Right cardiac atrium (tissue), 5 donors: ENCODE data around the gene IFI27L1. TPM values are rescaled to one million over a fixed set of nuclear protein-coding genes. Genes with fewer than 3 reads are reported as not detected.

Source experiments
- ATAC-seq, 2 donors: fragments of 200-7000 bp; cut with Tn5 transposase; one replicate each; pipeline versions ENCODE4 v1.8.0 to v1.9.1; 2020; ENCODE audit warnings: moderate library complexity in 2 of 2, mild to moderate bottlenecking in 1 of 2
- DNase-seq, 3 donors: peaks; one replicate each; pipeline ENCODE4 v3.0.0-alpha.2; 2020
- H3K27ac ChIP-seq: one replicate; pipeline ENCODE4 v1.5.1; 2013; ENCODE audit warnings: mild to moderate bottlenecking, low read length, control low read depth, moderate library complexity
- H3K27me3 ChIP-seq: one replicate; pipeline ENCODE4 v1.6.1; 2013; ENCODE audit not compliant: control insufficient read depth, insufficient read depth
- H3K4me1 ChIP-seq: one replicate; pipeline ENCODE4 v1.6.1; 2013; ENCODE audit warnings: low read length; ENCODE audit not compliant: control insufficient read depth, insufficient read depth
- H3K4me3 ChIP-seq: one replicate; pipeline ENCODE4 v1.5.1; 2013; ENCODE audit warnings: low read length, control low read depth
- H3K9me3 ChIP-seq: one replicate; pipeline ENCODE4 v1.6.1; 2013; ENCODE audit warnings: low read length; ENCODE audit not compliant: control insufficient read depth
- WGBS: extraction: QIAGEN DNeasy Blood & Tissue Kit; methylation state at CpG from one replicate; pipeline ENCODE4 v1.1.7; 2013; 5-methylcytosine and 5-hydroxymethylcytosine counted together
- intact Hi-C, 4 donors: fragments of 100-400 bp; cut with DNase I; formaldehyde crosslinking; loops; one replicate each; pipeline versions ENCODE4 v1.11.0 to v1.14.0; 2022 to 2023
- polyA plus RNA-seq: library from polyadenylated mRNA; stranded (reverse); fragments of 200-250 nt; gene quantifications from one replicate; pipeline ENCODE4 v1.2.3, GENCODE V29; 2013
- total RNA-seq, 4 donors: library from RNA; stranded (reverse); fragmentation: NEBNext Ultra II Directional; extraction: Animal tissue kit (Norgen Biotek cat#: 25700); gene quantifications; one replicate each; pipeline ENCODE4 v1.2.1, GENCODE V29; 2021
- donor health status: healthy with polysubstance abuse.
- donor health status: DM: no; HTN: yes; CAD: no.
- donor health status: DM: no; HTN: no; CAD: no.
- donor health status: DM: no; HTN: yes; CAD: no; lungs with severe emphysema.
- donor health status: DM: yes; HTN: yes; CAD: no.

The IFI27L1 gene
- total and polyA plus RNA-seq, 5 donors: 12.7 to 37.9 (median 15.6) TPM

GRCh38 chr14:94041551-94042346 lies 39.4 kb upstream of the IFI27L1 start:
- Histone ChIP-seq H3K4me1 (peaks cover 9% of the 10 kb centered on the region), H3K27me3 (no peaks in the 10 kb centered on the region), H3K27ac (peak overlapping the region; percentile 32), H3K4me3 (no peak overlapping the region), H3K9me3 (no peaks in the 10 kb centered on the region)
- intact Hi-C loops: no loop called here
- peak; percentile 60 to 87 for ATAC-seq
- 55% methylated on average over 18 of the region's 18 CpGs for WGBS
- DNase-seq: peak in 2 of 3 donors; percentile 60 to 83

GRCh38 chr14:94042433-94043091 lies 38.5 kb upstream of the IFI27L1 start:
- 58% methylated on average over 12 of the region's 12 CpGs for WGBS
- ATAC-seq: peak; percentile 8 to 10
- no peak overlapping the region for H3K4me3 ChIP-seq
- H3K4me1 ChIP-seq: peaks cover 9% of the 10 kb centered on the region
- intact Hi-C loops: no loop called here
- H3K27ac ChIP-seq: peak overlapping the region; percentile 1
- H3K27me3 ChIP-seq: no peaks in the 10 kb centered on the region
- no peaks in the 10 kb centered on the region for H3K9me3 ChIP-seq
- DNase-seq: peak in 1 of 3 donors; percentile 65

- H3K9me3 ChIP-seq: no peaks in the 10 kb centered on the region
- peaks cover 9% of the 10 kb centered on the region for H3K4me1 ChIP-seq
- intact Hi-C loops: no loop called here
- no peaks in the 10 kb centered on the region for H3K27me3 ChIP-seq
- no peak overlapping the region for H3K27ac ChIP-seq
- H3K4me3 ChIP-seq: no peak overlapping the region
- ATAC-seq (peak in 1 of 2 donors; percentile 31), DNase-seq (peak in 2 of 3 donors; percentile 48 to 68)
- 66% methylated on average over 13 of the region's 13 CpGs for WGBS
These were observed 37.9 kb upstream of the IFI27L1 start for GRCh38 chr14:94043111-94043755.

GRCh38 chr14:94043756-94044475 lies 37.2 kb upstream of the IFI27L1 start:
- intact Hi-C loops: no loop called here

DNA sequence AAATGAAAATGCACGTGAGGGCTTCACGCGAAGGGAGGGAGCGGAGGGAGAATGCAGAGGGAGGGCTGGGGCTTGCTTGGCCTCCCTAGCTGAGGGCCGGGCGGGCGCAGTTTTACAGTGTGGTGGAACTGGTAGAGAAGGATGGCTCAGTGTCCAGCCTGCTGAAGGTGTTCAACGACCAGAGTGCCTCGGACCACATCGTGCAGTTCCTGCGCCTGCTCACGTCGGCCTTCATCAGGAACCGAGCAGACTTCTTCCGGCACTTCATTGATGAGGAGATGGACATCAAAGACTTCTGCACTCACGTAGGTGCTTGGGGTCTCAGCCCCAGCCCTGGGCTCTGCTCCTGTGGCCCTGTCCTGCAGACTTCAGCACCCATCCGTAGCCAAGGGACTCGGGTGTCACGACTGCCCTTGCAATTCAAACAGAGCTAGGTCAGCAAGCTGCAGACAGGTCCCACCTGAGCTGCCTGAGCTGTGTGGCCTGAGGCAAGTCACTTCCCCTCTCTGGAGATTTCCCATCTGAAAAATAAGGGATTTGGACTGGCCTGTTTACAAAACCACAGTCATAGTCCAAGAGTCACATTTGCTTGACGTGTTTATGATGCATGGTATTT lies 36.5 kb upstream of the IFI27L1 start:
- Histone ChIP-seq H3K27me3 (no peaks in the 10 kb centered on the region), H3K27ac (no peak overlapping the region), H3K9me3 (no peaks in the 10 kb centered on the region), H3K4me3 (no peak overlapping the region), H3K4me1 (peaks cover 9% of the 10 kb centered on the region)
- DNase-seq (no peak), ATAC-seq (no peak)
- intact Hi-C loops: no loop called here
- 91% methylated on average over 20 of the region's 20 CpGs for WGBS

More at GRCh38 chr14:94043756-94044475, 37.2 kb upstream of the IFI27L1 start:
- Histone ChIP-seq H3K27me3 (no peaks in the 10 kb centered on the region), H3K4me1 (peaks cover 9% of the 10 kb centered on the region), H3K9me3 (no peaks in the 10 kb centered on the region), H3K27ac (no peak overlapping the region), H3K4me3 (no peak overlapping the region)
- ATAC-seq (peak in 1 of 2 donors; percentile 8), DNase-seq (no peak)
- 81% methylated on average over 14 of the region's 14 CpGs for WGBS

DNA sequence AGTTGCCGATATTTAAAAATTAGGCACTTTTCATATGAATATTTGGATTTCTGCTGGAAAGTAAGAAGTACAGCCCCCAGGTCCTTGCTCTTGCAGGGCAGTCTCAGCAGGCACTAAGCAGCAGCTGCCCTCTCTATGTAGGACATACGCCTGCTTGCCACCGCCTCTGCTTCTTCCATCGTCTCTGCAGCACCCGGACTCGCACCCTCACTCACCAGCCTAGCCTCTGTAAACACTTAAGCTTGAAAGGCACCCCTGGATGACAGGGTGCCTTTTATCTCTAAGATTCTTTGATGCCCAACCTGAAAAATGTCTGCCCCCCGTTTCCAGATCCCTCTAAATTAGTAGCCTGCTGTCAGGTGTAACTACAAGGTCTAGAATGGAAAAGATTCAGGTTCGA lies 36.0 kb upstream of the IFI27L1 start:
- Histone ChIP-seq H3K27ac (no peak overlapping the region), H3K4me3 (no peak overlapping the region), H3K27me3 (no peaks in the 10 kb centered on the region), H3K9me3 (no peaks in the 10 kb centered on the region), H3K4me1 (peaks cover 9% of the 10 kb centered on the region)
- DNase-seq: no peak
- no peak for ATAC-seq
- intact Hi-C loops: no loop called here
- WGBS: 95% methylated on average over 8 of the region's 8 CpGs

- ATAC-seq (no peak), DNase-seq (no peak)
- 90% methylated on average over 19 of the region's 19 CpGs for WGBS
- Histone ChIP-seq H3K4me1 (peaks cover 9% of the 10 kb centered on the region), H3K27me3 (no peaks in the 10 kb centered on the region), H3K27ac (no peak overlapping the region), H3K4me3 (no peak overlapping the region), H3K9me3 (no peaks in the 10 kb centered on the region)
- intact Hi-C loops: no loop called here
These were observed 35.4 kb upstream of the IFI27L1 start for GRCh38 chr14:94045563-94046345.

- Histone ChIP-seq H3K9me3 (no peaks in the 10 kb centered on the region), H3K27me3 (no peaks in the 10 kb centered on the region), H3K4me1 (peaks cover 5% of the 10 kb centered on the region), H3K4me3 (no peak overlapping the region), H3K27ac (no peak overlapping the region)
- ATAC-seq: no peak
- no peak for DNase-seq
- 85% methylated on average over 7 of the region's 7 CpGs for WGBS
- intact Hi-C loops: no loop called here
These were observed 34.3 kb upstream of the IFI27L1 start for GRCh38 chr14:94046696-94047250.

DNA sequence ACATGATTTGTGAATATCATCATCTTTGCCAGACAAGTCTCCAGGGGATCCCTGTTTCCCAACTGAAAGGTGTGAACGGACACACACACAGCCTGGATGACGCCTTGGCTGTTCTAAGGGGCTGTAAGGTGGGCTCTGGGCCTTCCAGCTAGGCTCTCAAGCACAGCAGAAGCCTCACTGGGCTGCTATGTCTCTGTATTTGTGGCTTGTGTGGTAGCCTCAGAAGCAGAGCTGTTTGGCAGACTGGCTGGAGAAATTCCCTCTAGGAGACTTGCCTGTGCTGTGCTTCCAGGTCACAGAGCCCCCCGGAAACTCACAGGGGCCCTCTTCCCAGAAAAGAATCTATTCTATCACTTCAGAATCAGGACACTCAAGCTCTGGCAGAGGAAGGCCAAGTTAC lies 33.5 kb upstream of the IFI27L1 start:
- intact Hi-C loops: no loop called here
- Histone ChIP-seq H3K4me3 (no peak overlapping the region), H3K9me3 (no peaks in the 10 kb centered on the region), H3K27me3 (no peaks in the 10 kb centered on the region), H3K4me1 (peaks cover 3% of the 10 kb centered on the region), H3K27ac (no peak overlapping the region)
- DNase-seq (no peak), ATAC-seq (no peak)
- WGBS: 76% methylated on average over 3 of the region's 3 CpGs
